SK-N-SH treated with all-trans-retinoic acid at 6 μM for 48 hours (cell line): ENCODE measurements around the gene LTK.

ENCODE experiments used
- ATAC-seq: fragments of 200-7000 bp; cut with Tn5 transposase; 3 replicates; pipeline ENCODE4 v1.9.1; 2020; ENCODE audit warnings: mild to moderate bottlenecking, moderate library complexity
- CSDC2 ChIP-seq: fragments of 250-450 bp; sonication (Bioruptor Pico); IDR thresholded peaks from 2 replicates; pipeline ENCODE4 v1.5.0; 2020; ENCODE audit warnings: mild to moderate bottlenecking, moderate library complexity
- CSRNP3 ChIP-seq: fragments of 250-450 bp; sonication (Bioruptor Pico); IDR thresholded peaks from 2 replicates; pipeline ENCODE4 v1.5.1; 2021; ENCODE audit warnings: mild to moderate bottlenecking, moderate library complexity
- ESRRG ChIP-seq: fragments of 250-450 bp; sonication (Bioruptor Pico); IDR thresholded peaks from 2 replicates; pipeline ENCODE4 v1.6.1; 2021; ENCODE audit warnings: mild to moderate bottlenecking
- GLIS3 ChIP-seq: fragments of 250-450 bp; sonication (Bioruptor Pico); IDR thresholded peaks from 2 replicates; pipeline ENCODE4 v1.5.0; 2020; ENCODE audit warnings: mild to moderate bottlenecking, moderate library complexity
- ISL1 ChIP-seq: fragments of 250-450 bp; sonication (Bioruptor Pico); IDR thresholded peaks from 2 replicates; pipeline ENCODE4 v2.1.2; 2022; ENCODE audit warnings: mild to moderate bottlenecking, moderate library complexity
- OSR1 ChIP-seq: fragments of 250-450 bp; sonication (Bioruptor Pico); IDR thresholded peaks from 2 replicates; pipeline ENCODE4 v1.8.0; 2022; ENCODE audit warnings: moderate library complexity, mild to moderate bottlenecking, inconsistent platforms
- PATZ1 ChIP-seq: fragments of 250-450 bp; sonication (Bioruptor Pico); IDR thresholded peaks from 2 replicates; pipeline ENCODE4 v1.8.0; 2020; ENCODE audit warnings: mild to moderate bottlenecking, moderate library complexity, borderline replicate concordance
- PPARA ChIP-seq: fragments of 250-450 bp; sonication (Bioruptor Pico); IDR thresholded peaks from 2 replicates; pipeline ENCODE4 v1.5.0; 2020; ENCODE audit warnings: mild to moderate bottlenecking, borderline replicate concordance
- SNAI2 ChIP-seq: fragments of 250-450 bp; sonication (Bioruptor Pico); IDR thresholded peaks from 2 replicates; pipeline ENCODE4 v1.5.0; 2020; ENCODE audit warnings: mild to moderate bottlenecking, moderate library complexity
- TCF4 ChIP-seq: fragments of 250-450 bp; sonication (Bioruptor Pico); IDR thresholded peaks from 2 replicates; pipeline ENCODE4 v1.8.0; 2021; ENCODE audit warnings: mild to moderate bottlenecking, moderate library complexity, borderline replicate concordance
- TOX ChIP-seq: fragments of 250-450 bp; sonication (Bioruptor Pico); IDR thresholded peaks from 2 replicates; pipeline ENCODE4 v1.8.0; 2021; ENCODE audit warnings: mild to moderate bottlenecking, moderate library complexity, borderline replicate concordance
- ZC3H10 ChIP-seq: fragments of 250-450 bp; sonication (Bioruptor Pico); IDR thresholded peaks from 2 replicates; pipeline ENCODE4 v1.5.1; 2021; ENCODE audit warnings: mild to moderate bottlenecking, moderate library complexity
- ZFP3 ChIP-seq: fragments of 250-450 bp; sonication (Bioruptor Pico); IDR thresholded peaks from 2 replicates; pipeline ENCODE4 v1.5.0; 2020; ENCODE audit warnings: mild to moderate bottlenecking, moderate library complexity
- ZNF565 ChIP-seq: fragments of 450-650 bp; formaldehyde crosslinking; conservative IDR thresholded peaks from 2 replicates; pipeline ENCODE4 v1.5.0; 2020; ENCODE audit warnings: low read depth, mild to moderate bottlenecking, moderate library complexity
- ZNF70 ChIP-seq: fragments of 450-650 bp; formaldehyde crosslinking; IDR thresholded peaks from 2 replicates; pipeline ENCODE4 v1.5.0; 2020; ENCODE audit warnings: mild to moderate bottlenecking, moderate library complexity
- TF ChIP-seq, protein P1 (sequence below): fragments of 250-450 bp; sonication (Bioruptor Pico); IDR thresholded peaks from 2 replicates; pipeline ENCODE4 v1.8.0; 2021; ENCODE audit warnings: low read depth, mild to moderate bottlenecking, moderate library complexity, borderline replicate concordance
- TF ChIP-seq, protein P2 (sequence below): fragments of 250-450 bp; sonication (Bioruptor Pico); IDR thresholded peaks from 2 replicates; pipeline ENCODE4 v1.5.1; 2020; ENCODE audit warnings: low read depth, mild to moderate bottlenecking, moderate library complexity

LTK gene

GRCh38 chr15:41493902-41494189 is 19.8 kb downstream of the LTK start:
- ATAC-seq: no peak
- TF ChIP-seq TOX (CRISPR knock-in tag) (no peak), ESRRG (CRISPR knock-in tag) (no peak), ISL1 (CRISPR knock-in tag) (no peak), CSRNP3 (CRISPR knock-in tag) (no peak), PPARA (CRISPR knock-in tag) (no peak), ZC3H10 (no peak), ZNF70 (CRISPR knock-in tag) (no peak), OSR1 (CRISPR knock-in tag) (no peak), TCF4 (CRISPR knock-in tag) (no peak), PATZ1 (CRISPR knock-in tag) (no peak), ZFP3 (CRISPR knock-in tag) (no peak)
- TF ChIP-seq, protein P1, sequence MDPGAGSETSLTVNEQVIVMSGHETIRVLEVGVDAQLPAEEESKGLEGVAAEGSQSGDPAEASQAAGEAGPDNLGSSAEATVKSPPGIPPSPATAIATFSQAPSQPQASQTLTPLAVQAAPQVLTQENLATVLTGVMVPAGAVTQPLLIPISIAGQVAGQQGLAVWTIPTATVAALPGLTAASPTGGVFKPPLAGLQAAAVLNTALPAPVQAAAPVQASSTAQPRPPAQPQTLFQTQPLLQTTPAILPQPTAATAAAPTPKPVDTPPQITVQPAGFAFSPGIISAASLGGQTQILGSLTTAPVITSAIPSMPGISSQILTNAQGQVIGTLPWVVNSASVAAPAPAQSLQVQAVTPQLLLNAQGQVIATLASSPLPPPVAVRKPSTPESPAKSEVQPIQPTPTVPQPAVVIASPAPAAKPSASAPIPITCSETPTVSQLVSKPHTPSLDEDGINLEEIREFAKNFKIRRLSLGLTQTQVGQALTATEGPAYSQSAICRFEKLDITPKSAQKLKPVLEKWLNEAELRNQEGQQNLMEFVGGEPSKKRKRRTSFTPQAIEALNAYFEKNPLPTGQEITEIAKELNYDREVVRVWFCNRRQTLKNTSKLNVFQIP (CRISPR knock-in tag): no peak

- TF ChIP-seq ZFP3 (CRISPR knock-in tag) (no peak), TOX (CRISPR knock-in tag) (no peak), PATZ1 (CRISPR knock-in tag) (no peak), CSDC2 (CRISPR knock-in tag) (no peak), ZNF565 (CRISPR knock-in tag) (no peak), GLIS3 (no peak)
- TF ChIP-seq, protein P2, sequence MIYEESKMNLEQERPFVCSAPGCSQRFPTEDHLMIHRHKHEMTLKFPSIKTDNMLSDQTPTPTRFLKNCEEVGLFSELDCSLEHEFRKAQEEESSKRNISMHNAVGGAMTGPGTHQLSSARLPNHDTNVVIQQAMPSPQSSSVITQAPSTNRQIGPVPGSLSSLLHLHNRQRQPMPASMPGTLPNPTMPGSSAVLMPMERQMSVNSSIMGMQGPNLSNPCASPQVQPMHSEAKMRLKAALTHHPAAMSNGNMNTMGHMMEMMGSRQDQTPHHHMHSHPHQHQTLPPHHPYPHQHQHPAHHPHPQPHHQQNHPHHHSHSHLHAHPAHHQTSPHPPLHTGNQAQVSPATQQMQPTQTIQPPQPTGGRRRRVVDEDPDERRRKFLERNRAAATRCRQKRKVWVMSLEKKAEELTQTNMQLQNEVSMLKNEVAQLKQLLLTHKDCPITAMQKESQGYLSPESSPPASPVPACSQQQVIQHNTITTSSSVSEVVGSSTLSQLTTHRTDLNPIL (CRISPR knock-in tag): no peak
- TF ChIP-seq, protein P1 (CRISPR knock-in tag): no peak
Observed at GRCh38 chr15:41493205-41493901, 20.3 kb downstream of the LTK start, which contains the start of gene ITPKA. Gene ITPKA, plus strand, starts transcription at chr15:41493874. Its CDS starts 54 bp downstream, at chr15:41493928.

DNA sequence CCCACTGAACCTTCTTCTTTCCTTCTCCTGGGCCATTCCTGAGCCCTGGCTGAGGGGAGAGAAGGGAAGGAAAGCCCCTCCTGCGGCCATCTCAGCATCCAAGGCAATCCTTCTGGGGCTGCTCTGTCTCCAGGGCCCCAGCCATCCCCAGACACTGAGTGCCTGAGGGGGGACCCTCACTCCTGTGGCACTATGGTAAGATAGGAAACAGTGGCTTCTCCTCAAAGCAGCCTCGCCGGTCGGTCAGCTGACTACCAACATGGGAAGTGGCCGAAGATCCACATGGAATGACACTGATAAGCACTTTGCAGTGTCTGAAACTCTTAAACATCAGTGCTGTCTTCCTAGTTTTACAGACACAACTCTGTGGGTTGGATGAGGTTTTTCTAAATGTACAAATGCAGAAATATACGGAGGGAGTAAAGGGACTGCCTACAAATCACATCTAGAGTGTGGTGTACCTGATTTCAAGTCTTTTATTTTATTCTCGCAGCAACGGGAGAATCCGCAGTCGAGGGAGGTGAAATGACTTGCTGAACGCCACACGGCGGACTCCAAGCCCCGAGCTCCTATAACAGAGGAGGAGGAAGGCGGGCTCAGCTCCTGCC is 20.9 kb downstream of the LTK start:
- no peak for TF ChIP-seq SNAI2 (CRISPR knock-in tag)
- no peak; the same call in 2 of the 3 replicates for ATAC-seq

More at GRCh38 chr15:41493205-41493901, 20.3 kb downstream of the LTK start, which contains the start of gene ITPKA:
- peak; percentile 77 for ATAC-seq
